Right lobe of liver (tissue), 6 donors: ENCODE measurements around the gene SPATA24. TPM values are rescaled to one million over a fixed set of nuclear protein-coding genes. Genes with fewer than 3 reads are reported as not detected.

Experiments
- ATAC-seq, 4 donors: fragments of 200-7000 bp; cut with Tn5 transposase; one replicate each; pipeline ENCODE4 v1.9.1; 2020; ENCODE audit warnings: mild to moderate bottlenecking in 4 of 4, moderate library complexity in 4 of 4
- DNase-seq, 3 donors: peaks; one replicate each; pipeline ENCODE4 v3.0.0-alpha.2; 2020
- H3K27ac ChIP-seq, 3 donors: fragments of 200-600 bp; one replicate each; pipeline ENCODE4 v1.8.0; 2022
- H3K27me3 ChIP-seq, 2 donors: fragments of 200-600 bp; one replicate each; pipeline ENCODE4 v1.8.0; 2022
- H3K36me3 ChIP-seq, 4 donors: fragments of 200-600 bp; sonication (generic) in 1 of 4; one replicate each; pipeline versions ENCODE4 v1.5.1 to v1.8.0; 2017 to 2022; ENCODE audit warnings: control low read depth in 1 of 4
- H3K4me1 ChIP-seq, 4 donors: fragments of 200-600 bp; sonication (generic) in 1 of 4; one replicate each; pipeline versions ENCODE4 v1.5.1 to v1.8.0; 2017 to 2022; ENCODE audit warnings: control low read depth in 1 of 4
- H3K4me3 ChIP-seq, 3 donors: fragments of 200-600 bp; one replicate each; pipeline ENCODE4 v1.8.0; 2022
- H3K9me3 ChIP-seq, 4 donors: fragments of 200-600 bp; sonication (generic) in 1 of 4; one replicate each; pipeline versions ENCODE4 v1.5.1 to v1.8.0; 2017 to 2022; ENCODE audit warnings: control low read depth in 1 of 4
- POLR2A ChIP-seq: fragments of 450-650 bp; IDR thresholded peaks from one replicate; pipeline ENCODE4 v1.6.1; 2017; ENCODE audit warnings: antibody characterized with exemption, mild to moderate bottlenecking
- WGBS: methylation state at CpG from one replicate; pipeline ENCODE4 v1.1.6; 2018; ENCODE audit warnings: low coverage, low lambda C conversion rate; ENCODE audit not compliant: insufficient coverage; ENCODE audit errors: missing lambda C conversion rate; 5-methylcytosine and 5-hydroxymethylcytosine counted together
- intact Hi-C, 2 donors: fragments of 100-400 bp; cut with DNase I; formaldehyde crosslinking; loops; one replicate each; pipeline versions ENCODE4 v1.11.2 to v1.14.1; 2022
- total RNA-seq, 6 experiments: library from RNA; depleted of rRNA in 2 of 6; stranded (reverse); fragments of >200 nt in 2 of 6; fragmentation: NEBNext Ultra II Directional in 3 of 6; extraction: Animal tissue kit (Norgen Biotek cat#: 25700) in 3 of 6; gene quantifications; one replicate each; pipeline versions ENCODE4 v1.1.0 to v1.2.4, GENCODE V29; 2016 to 2023
- TF ChIP-seq, protein P1 (sequence below), 4 donors: fragments of 200-600 bp in 3 of 4; fragments of 450-650 bp in 1 of 4; IDR thresholded peaks; one replicate each; pipeline versions ENCODE4 v1.5.1 to v1.8.0; 2016 to 2022; ENCODE audit warnings: antibody characterized with exemption in 4 of 4, mild to moderate bottlenecking in 2 of 4
- donor health status: DM: no; HTN: yes; CAD: no.
- donor health status: DM: no; HTN: no; CAD: no.
- donor health status: DM: no; HTN: no; CAD: no.
- donor health status: DM: no; HTN: yes; CAD: no.
- donor health status: DM: no; HTN: yes; CAD: no.

SPATA24 gene
- total RNA-seq, 6 experiments from 2014 or later = 1.5 to 4.0 (median 2.6) TPM

DNA sequence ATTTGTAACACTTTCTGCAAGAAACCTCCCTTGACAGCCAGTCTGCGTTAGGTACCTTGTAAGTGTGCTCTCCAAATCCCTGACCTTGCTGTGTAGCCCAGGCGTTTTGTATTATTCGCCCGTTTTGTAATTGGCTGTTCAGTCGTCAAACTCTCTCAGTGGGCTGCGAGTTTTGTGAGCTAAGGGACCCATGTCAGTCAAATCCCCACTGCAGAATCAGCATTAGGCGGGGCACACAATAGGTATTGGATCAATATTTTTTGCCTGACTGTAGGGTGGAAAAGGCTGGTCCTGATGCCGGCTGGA lies 34.8 kb upstream of the SPATA24 start:
- WGBS = 24% methylated on average over 4 of the region's 8 CpGs
- no peak overlapping the region for H3K27ac ChIP-seq
- H3K9me3 ChIP-seq = no peaks in the 10 kb centered on the region
- H3K36me3 ChIP-seq = no peaks in the 10 kb centered on the region
- DNase-seq (peak in 1 of 3 donors; percentile 32), ATAC-seq (no peak)
- peaks cover 0 to 3% (median under 1%) of the 10 kb centered on the region in 4 donors for H3K4me1 ChIP-seq
- intact Hi-C loops = no loop called here
- TF ChIP-seq, protein P1, sequence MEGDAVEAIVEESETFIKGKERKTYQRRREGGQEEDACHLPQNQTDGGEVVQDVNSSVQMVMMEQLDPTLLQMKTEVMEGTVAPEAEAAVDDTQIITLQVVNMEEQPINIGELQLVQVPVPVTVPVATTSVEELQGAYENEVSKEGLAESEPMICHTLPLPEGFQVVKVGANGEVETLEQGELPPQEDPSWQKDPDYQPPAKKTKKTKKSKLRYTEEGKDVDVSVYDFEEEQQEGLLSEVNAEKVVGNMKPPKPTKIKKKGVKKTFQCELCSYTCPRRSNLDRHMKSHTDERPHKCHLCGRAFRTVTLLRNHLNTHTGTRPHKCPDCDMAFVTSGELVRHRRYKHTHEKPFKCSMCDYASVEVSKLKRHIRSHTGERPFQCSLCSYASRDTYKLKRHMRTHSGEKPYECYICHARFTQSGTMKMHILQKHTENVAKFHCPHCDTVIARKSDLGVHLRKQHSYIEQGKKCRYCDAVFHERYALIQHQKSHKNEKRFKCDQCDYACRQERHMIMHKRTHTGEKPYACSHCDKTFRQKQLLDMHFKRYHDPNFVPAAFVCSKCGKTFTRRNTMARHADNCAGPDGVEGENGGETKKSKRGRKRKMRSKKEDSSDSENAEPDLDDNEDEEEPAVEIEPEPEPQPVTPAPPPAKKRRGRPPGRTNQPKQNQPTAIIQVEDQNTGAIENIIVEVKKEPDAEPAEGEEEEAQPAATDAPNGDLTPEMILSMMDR (IDR thresholded peaks at IDR 0.05) = no peak
- no peak for TF ChIP-seq POLR2A
- H3K4me3 ChIP-seq = peak overlapping the region; percentile 66 to 94 (median 76)
- H3K27me3 ChIP-seq = no peaks in the 10 kb centered on the region

DNA sequence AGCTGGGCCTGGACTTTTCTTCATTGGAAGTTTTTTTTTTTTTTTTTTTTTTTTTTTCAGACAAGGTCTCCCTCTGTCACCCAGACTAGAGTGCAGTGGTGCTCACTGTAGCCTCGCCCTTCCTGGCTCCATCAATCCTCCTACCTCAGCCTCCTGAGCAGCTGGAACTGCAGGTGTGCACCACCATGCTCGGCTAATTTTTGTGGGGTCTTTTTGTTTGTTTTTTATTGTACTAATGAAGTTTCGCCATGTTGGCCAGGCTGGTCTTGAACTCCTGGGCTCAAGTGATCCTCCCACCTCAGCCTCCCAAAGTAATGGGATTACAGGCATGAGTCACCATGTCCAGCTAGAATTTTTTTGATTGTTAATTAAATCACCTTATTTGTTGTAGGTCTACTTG lies 31.8 kb upstream of the SPATA24 start:
- ATAC-seq (no peak), DNase-seq (no peak)
- Histone ChIP-seq H3K4me3 (no peak overlapping the region), H3K27me3 (no peaks in the 10 kb centered on the region), H3K27ac (no peak overlapping the region), H3K36me3 (no peaks in the 10 kb centered on the region), H3K9me3 (no peaks in the 10 kb centered on the region), H3K4me1 (peaks cover 0 to 3% (median under 1%) of the 10 kb centered on the region in 4 donors)
- TF ChIP-seq POLR2A = no peak
- TF ChIP-seq, protein P1 (IDR thresholded peaks at IDR 0.05) = no peak
- 75% methylated on average over 1 of the region's 3 CpGs for WGBS
- intact Hi-C loops = no loop called here

GRCh38 chr5:139431706-139432105 lies 27.8 kb upstream of the SPATA24 start:
- Histone ChIP-seq H3K27ac (no peak overlapping the region), H3K9me3 (no peaks in the 10 kb centered on the region), H3K27me3 (no peaks in the 10 kb centered on the region), H3K4me3 (no peak overlapping the region), H3K36me3 (no peaks in the 10 kb centered on the region), H3K4me1 (no peaks in the 10 kb centered on the region)
- DNase-seq = no peak
- intact Hi-C loops = no loop called here
- WGBS = 91% methylated on average over 1 of the region's 1 CpG
- no peak for ATAC-seq
- TF ChIP-seq, protein P1 (IDR thresholded peaks at IDR 0.05) = no peak
- TF ChIP-seq POLR2A = no peak

DNA sequence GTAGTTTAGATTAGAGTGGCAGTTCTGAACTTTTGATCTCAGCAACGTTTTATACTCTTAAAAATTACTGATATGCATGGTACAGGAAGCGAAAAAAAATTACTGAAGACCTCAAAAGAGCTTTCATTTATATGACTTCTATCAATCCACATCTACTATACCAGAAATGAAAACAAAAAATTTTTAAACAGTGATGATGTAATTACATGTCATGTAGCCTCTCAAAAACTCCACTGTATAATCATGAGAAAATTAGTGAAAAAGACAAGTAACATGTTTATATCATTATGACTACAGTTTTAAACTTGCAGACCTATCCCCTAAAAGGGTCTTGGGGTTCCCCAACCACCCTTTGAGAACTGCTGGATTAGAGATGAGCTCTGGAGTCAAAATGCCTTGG lies 26.1 kb upstream of the SPATA24 start:
- Histone ChIP-seq H3K36me3 (no peaks in the 10 kb centered on the region), H3K9me3 (no peaks in the 10 kb centered on the region), H3K4me1 (no peaks in the 10 kb centered on the region), H3K27me3 (no peaks in the 10 kb centered on the region), H3K4me3 (no peak overlapping the region), H3K27ac (no peak overlapping the region)
- WGBS = 79% methylated on average over 2 of the region's 2 CpGs
- ATAC-seq (no peak), DNase-seq (no peak)
- TF ChIP-seq POLR2A = no peak
- TF ChIP-seq, protein P1 (IDR thresholded peaks at IDR 0.05) = no peak
- intact Hi-C loops = no loop called here
